ENCODE results near the gene LRRC18. TPM values are rescaled to one million over a fixed set of nuclear protein-coding genes. Genes with fewer than 3 reads are reported as not detected.

The LRRC18 gene
- total RNA-seq, 1 donor from 2014 or later, result not detected

GRCh38 chr10:48926764-48927540 lies 12.7 kb downstream of the LRRC18 start:
- ChIA-PET POLR2A (no interaction called here), CTCF (no interaction called here)
- no peak overlapping the region for H3K27ac Mint-ChIP-seq
- DNase-seq (no peak), ATAC-seq (ENCODE audit: low read depth) (no peak)
- H3K36me3 Mint-ChIP-seq (ENCODE audit: low read depth), result peaks cover 78% of the 10 kb centered on the region
- H3K27me3 Mint-ChIP-seq, result no peaks in the 10 kb centered on the region
- H3K4me1 Mint-ChIP-seq, result no peaks in the 10 kb centered on the region
- no peaks in the 10 kb centered on the region for H3K9me3 Mint-ChIP-seq
- no peak overlapping the region for H3K4me3 Mint-ChIP-seq
- intact Hi-C loops (cut with micrococcal nuclease), result no loop called here
- no peak for TF ChIP-seq CTCF (IDR thresholded peaks at IDR 0.05)

GRCh38 chr10:48926255-48926654 lies 13.4 kb downstream of the LRRC18 start:
- H3K9me3 Mint-ChIP-seq, result no peaks in the 10 kb centered on the region
- intact Hi-C loops (cut with micrococcal nuclease), result no loop called here
- H3K27me3 Mint-ChIP-seq, result no peaks in the 10 kb centered on the region
- peaks cover 72% of the 10 kb centered on the region for H3K36me3 Mint-ChIP-seq (ENCODE audit: low read depth)
- no peak for ATAC-seq (ENCODE audit: low read depth)
- POLR2A ChIA-PET, result no interaction called here
- CTCF ChIA-PET, result no interaction called here
- no peak overlapping the region for H3K4me3 Mint-ChIP-seq
- no peak overlapping the region for H3K27ac Mint-ChIP-seq
- TF ChIP-seq CTCF (IDR thresholded peaks at IDR 0.05), result no peak
- H3K4me1 Mint-ChIP-seq, result no peaks in the 10 kb centered on the region
- no peak for DNase-seq

- Mint-ChIP-seq H3K36me3 (ENCODE audit: low read depth) (peaks cover 64% of the 10 kb centered on the region), H3K4me3 (no peak overlapping the region), H3K9me3 (no peaks in the 10 kb centered on the region), H3K27ac (no peak overlapping the region), H3K27me3 (no peaks in the 10 kb centered on the region), H3K4me1 (no peaks in the 10 kb centered on the region)
- ATAC-seq (ENCODE audit: low read depth), result no peak
- intact Hi-C loops (cut with micrococcal nuclease), result no loop called here
- DNase-seq, result no peak
- CTCF ChIA-PET, result no interaction called here
- TF ChIP-seq CTCF (IDR thresholded peaks at IDR 0.05), result no peak
- POLR2A ChIA-PET, result no interaction called here
These were observed 14.7 kb downstream of the LRRC18 start for GRCh38 chr10:48924988-48925387.

- peaks cover 65% of the 10 kb centered on the region for H3K36me3 Mint-ChIP-seq (ENCODE audit: low read depth)
- CTCF ChIA-PET, result no interaction called here
- H3K4me3 Mint-ChIP-seq, result no peak overlapping the region
- H3K9me3 Mint-ChIP-seq, result no peaks in the 10 kb centered on the region
- ATAC-seq (ENCODE audit: low read depth) (no peak), DNase-seq (no peak)
- no peaks in the 10 kb centered on the region for H3K4me1 Mint-ChIP-seq
- no peak overlapping the region for H3K27ac Mint-ChIP-seq
- TF ChIP-seq CTCF (IDR thresholded peaks at IDR 0.05), result no peak
- intact Hi-C loops (cut with micrococcal nuclease), result no loop called here
- H3K27me3 Mint-ChIP-seq, result no peaks in the 10 kb centered on the region
- POLR2A ChIA-PET, result no interaction called here
These were observed 15.9 kb downstream of the LRRC18 start for GRCh38 chr10:48923748-48924147.

- no peak for DNase-seq
- Mint-ChIP-seq H3K27me3 (no peaks in the 10 kb centered on the region), H3K36me3 (ENCODE audit: low read depth) (peaks cover 91% of the 10 kb centered on the region), H3K4me1 (no peaks in the 10 kb centered on the region), H3K9me3 (no peaks in the 10 kb centered on the region), H3K27ac (no peak overlapping the region), H3K4me3 (no peak overlapping the region)
- ChIA-PET CTCF (no interaction called here), POLR2A (no interaction called here)
- ATAC-seq (ENCODE audit: low read depth), result no peak
- intact Hi-C loops (cut with micrococcal nuclease), result no loop called here
- TF ChIP-seq CTCF (IDR thresholded peaks at IDR 0.05), result no peak
These were observed 26.0 kb downstream of the LRRC18 start for GRCh38 chr10:48913674-48914073.

Data from activated B cell treated with CpG ODN at 0.5 μM for 24 hours (primary cell).